ENCODE measurements around the gene NME4. TPM values are rescaled to one million over a fixed set of nuclear protein-coding genes. Genes with fewer than 3 reads are reported as not detected.
A peak's percentile ranks its signal among the peaks of the same experiment; 100 is the strongest.
"Not testable (repeated sequence)": the region's sequence is repeated elsewhere in the genome, so short reads cannot be mapped to it uniquely, and the experiment has no call there.

Gene NME4
- total RNA-seq, 1 donor from 2014 or later, result 78.4 TPM

DNA sequence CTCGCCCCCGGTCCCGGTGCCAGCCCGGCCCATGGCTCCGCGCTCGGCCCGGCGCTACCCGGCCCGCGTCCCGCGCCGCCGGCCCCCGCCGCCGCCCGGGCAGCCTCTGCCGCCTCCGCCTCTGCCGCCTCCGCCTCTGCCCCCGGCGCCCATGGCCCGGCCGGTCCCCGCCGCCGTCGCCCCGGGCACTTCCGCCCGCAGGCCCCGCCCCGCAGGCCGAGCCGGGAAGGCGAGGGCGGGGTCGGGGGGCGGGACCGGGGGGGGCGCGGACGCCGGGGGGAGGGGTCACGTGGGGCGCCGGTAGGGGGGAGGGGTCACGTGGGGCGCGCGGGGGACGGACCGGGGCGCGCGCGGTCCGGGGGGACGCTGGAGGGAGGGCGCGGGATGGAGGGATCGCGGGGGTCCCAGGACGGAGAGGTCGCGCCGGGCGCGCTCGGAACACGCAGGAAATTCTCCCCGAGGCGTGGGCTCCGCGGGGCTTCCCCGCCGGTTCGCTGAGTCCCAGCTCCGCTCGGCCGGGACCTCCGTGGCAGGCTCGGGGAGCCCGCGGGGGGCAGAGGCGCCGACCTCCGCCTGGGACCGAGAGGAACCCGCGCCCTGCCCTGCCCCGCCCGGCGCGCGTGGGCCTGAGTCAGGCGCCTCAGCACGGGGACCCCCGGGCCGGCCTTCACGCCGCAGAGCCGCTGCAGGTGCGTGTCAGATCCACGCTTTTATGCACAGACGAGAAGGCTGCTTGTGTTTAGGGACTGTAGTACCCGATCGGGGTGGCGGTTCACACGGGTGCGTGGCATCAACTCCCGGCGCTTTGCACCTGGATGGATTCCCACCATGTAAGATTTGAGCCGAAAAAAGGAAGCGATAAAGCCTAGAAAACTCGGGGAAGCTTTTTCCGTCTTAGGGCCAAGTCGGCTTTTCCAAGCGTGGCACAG lies 14.9 kb upstream of the NME4 start, which contains the start of gene PGAP6:
Gene PGAP6 (minus strand): TSS at position 190 of the 929 bp plus-strand sequence. CDS start 157 bp downstream, at position 33.
- Mint-ChIP-seq H3K4me1 (ENCODE audit: low read depth) (peaks cover 9% of the 10 kb centered on the region), H3K4me3 (ENCODE audit: low read depth) (peak within 1 kb of the TSS; percentile 78), H3K36me3 (ENCODE audit: low read depth) (no peaks in the 10 kb centered on the region), H3K9me3 (no peaks in the 10 kb centered on the region), H3K27ac (no peak within 1 kb of the TSS), H3K27me3 (ENCODE audit: low read depth) (no peaks in the 10 kb centered on the region)
- DNase-seq (ENCODE audit: low spot score), result peak; percentile 59
- intact Hi-C loops (cut with micrococcal nuclease), result loop anchor here (5.0 kb wide), 1 partner anchor 45 kb away; the partner anchor contains the start of gene RAB11FIP3

- intact Hi-C loops (cut with micrococcal nuclease), result loop anchor here (5.0 kb wide), 1 partner anchor 44 kb away; the partner anchor contains the start of gene RAB11FIP3
- H3K27me3 Mint-ChIP-seq (ENCODE audit: low read depth), result no peaks in the 10 kb centered on the region
- H3K4me3 Mint-ChIP-seq (ENCODE audit: low read depth), result peak overlapping the region; percentile 78
- no peaks in the 10 kb centered on the region for H3K9me3 Mint-ChIP-seq
- H3K27ac Mint-ChIP-seq, result no peak overlapping the region
- H3K36me3 Mint-ChIP-seq (ENCODE audit: low read depth), result no peaks in the 10 kb centered on the region
- peaks cover 9% of the 10 kb centered on the region for H3K4me1 Mint-ChIP-seq (ENCODE audit: low read depth)
- no peak for DNase-seq (ENCODE audit: low spot score)
Observed at GRCh38 chr16:383326-384051, 13.5 kb upstream of the NME4 start.

DNA sequence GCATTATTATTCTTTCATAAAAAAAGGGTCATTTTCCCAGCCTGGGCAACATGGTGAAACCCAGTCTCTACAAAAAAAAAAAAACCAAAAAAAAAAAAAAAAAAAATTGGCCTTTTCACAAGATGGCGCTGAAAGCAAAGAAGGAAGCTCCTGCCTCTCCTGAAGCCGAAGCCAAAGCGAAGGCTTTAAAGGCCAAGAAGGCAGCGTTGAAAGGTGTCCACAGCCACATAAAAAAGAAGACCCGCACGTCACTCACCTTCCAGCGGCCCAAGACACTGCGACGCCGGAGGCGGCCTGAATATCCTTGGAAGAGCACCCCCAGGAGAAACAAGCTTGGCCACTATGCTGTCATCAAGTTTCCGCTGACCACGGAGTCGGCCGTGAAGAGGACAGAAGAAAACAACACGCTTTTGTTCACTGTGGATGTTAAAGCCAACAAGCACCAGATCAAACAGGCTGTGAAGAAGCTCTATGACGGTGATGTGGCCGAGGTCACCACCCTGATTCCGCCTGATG lies 10.3 kb upstream of the NME4 start:
- DNase-seq (ENCODE audit: low spot score), result no peak
- Mint-ChIP-seq H3K36me3 (ENCODE audit: low read depth) (no peaks in the 10 kb centered on the region), H3K4me3 (ENCODE audit: low read depth) (no peak overlapping the region), H3K9me3 (no peaks in the 10 kb centered on the region), H3K4me1 (ENCODE audit: low read depth) (peaks cover 9% of the 10 kb centered on the region), H3K27me3 (ENCODE audit: low read depth) (no peaks in the 10 kb centered on the region), H3K27ac (no peak overlapping the region)
- intact Hi-C loops (cut with micrococcal nuclease), result no loop called here

GRCh38 chr16:387761-388666 lies 9.0 kb upstream of the NME4 start:
- H3K27ac Mint-ChIP-seq; H3K4me3 Mint-ChIP-seq (ENCODE audit: low read depth); H3K36me3 Mint-ChIP-seq (ENCODE audit: low read depth); H3K27me3 Mint-ChIP-seq (ENCODE audit: low read depth); DNase-seq (ENCODE audit: low spot score); H3K4me1 Mint-ChIP-seq (ENCODE audit: low read depth); intact Hi-C loops (cut with micrococcal nuclease); H3K9me3 Mint-ChIP-seq: not testable (repeated sequence)

- Mint-ChIP-seq H3K27me3 (ENCODE audit: low read depth) (no peaks in the 10 kb centered on the region), H3K27ac (no peak overlapping the region), H3K4me1 (ENCODE audit: low read depth) (no peaks in the 10 kb centered on the region), H3K9me3 (no peaks in the 10 kb centered on the region), H3K4me3 (ENCODE audit: low read depth) (no peak overlapping the region), H3K36me3 (ENCODE audit: low read depth) (no peaks in the 10 kb centered on the region)
- DNase-seq (ENCODE audit: low spot score), result no peak
- intact Hi-C loops (cut with micrococcal nuclease), result no loop called here
Observed at GRCh38 chr16:389352-389751, 7.6 kb upstream of the NME4 start.

DNA sequence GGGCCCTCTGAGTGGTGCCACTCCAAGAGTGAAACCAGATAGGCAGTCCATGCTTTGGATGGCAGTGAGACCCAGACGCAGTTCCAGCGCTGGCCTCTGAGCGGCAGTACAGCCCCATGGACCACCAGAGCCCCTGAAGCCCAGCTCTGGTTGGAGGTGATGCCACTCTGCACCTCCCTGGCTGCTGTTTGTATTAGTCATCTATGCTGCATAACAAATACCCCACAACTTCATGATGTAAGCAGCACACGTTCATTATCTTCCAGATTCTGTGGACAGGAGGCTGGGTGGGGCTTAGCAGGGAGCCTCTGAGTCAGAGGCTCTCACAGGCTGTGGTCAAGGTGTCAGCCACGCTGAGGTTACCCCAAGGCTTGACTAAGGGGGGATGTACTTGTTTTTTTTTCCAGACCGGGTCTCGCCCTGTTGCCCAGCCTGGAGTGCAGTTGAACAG lies 5.1 kb upstream of the NME4 start:
- peaks cover 8% of the 10 kb centered on the region for H3K27me3 Mint-ChIP-seq (ENCODE audit: low read depth)
- no peak overlapping the region for H3K4me3 Mint-ChIP-seq (ENCODE audit: low read depth)
- intact Hi-C loops (cut with micrococcal nuclease), result loop anchor here (1.0 to 10.0 kb wide), 2 partner anchors 95 to 133 kb away; partner anchors contain the start of gene CAPN15
- no peaks in the 10 kb centered on the region for H3K36me3 Mint-ChIP-seq (ENCODE audit: low read depth)
- no peaks in the 10 kb centered on the region for H3K9me3 Mint-ChIP-seq
- H3K27ac Mint-ChIP-seq, result no peak overlapping the region
- H3K4me1 Mint-ChIP-seq (ENCODE audit: low read depth), result peaks cover 4% of the 10 kb centered on the region
- peak; percentile 56 for DNase-seq (ENCODE audit: low spot score)

GRCh38 chr16:392450-393030 lies 4.5 kb upstream of the NME4 start:
- peaks cover 4% of the 10 kb centered on the region for H3K4me1 Mint-ChIP-seq (ENCODE audit: low read depth)
- H3K4me3 Mint-ChIP-seq (ENCODE audit: low read depth), result no peak overlapping the region
- no peak overlapping the region for H3K27ac Mint-ChIP-seq
- H3K9me3 Mint-ChIP-seq, result no peaks in the 10 kb centered on the region
- no peaks in the 10 kb centered on the region for H3K36me3 Mint-ChIP-seq (ENCODE audit: low read depth)
- H3K27me3 Mint-ChIP-seq (ENCODE audit: low read depth), result peaks cover 8% of the 10 kb centered on the region
- intact Hi-C loops (cut with micrococcal nuclease), result loop anchor here (1.0 to 10.0 kb wide), 2 partner anchors 95 to 132 kb away; partner anchors contain the start of gene CAPN15
- no peak for DNase-seq (ENCODE audit: low spot score)

GRCh38 chr16:396199-396598 lies 800 bp upstream of the NME4 start:
- H3K4me3 Mint-ChIP-seq (ENCODE audit: low read depth), result peak overlapping the region; percentile 87
- H3K9me3 Mint-ChIP-seq, result no peaks in the 10 kb centered on the region
- no peak overlapping the region for H3K27ac Mint-ChIP-seq
- H3K27me3 Mint-ChIP-seq (ENCODE audit: low read depth), result peaks cover 8% of the 10 kb centered on the region
- peaks cover 14% of the 10 kb centered on the region for H3K4me1 Mint-ChIP-seq (ENCODE audit: low read depth)
- intact Hi-C loops (cut with micrococcal nuclease), result loop anchor here (10.0 kb wide), 1 partner anchor 129 kb away; the partner anchor contains the start of gene CAPN15
- no peak for DNase-seq (ENCODE audit: low spot score)
- no peaks in the 10 kb centered on the region for H3K36me3 Mint-ChIP-seq (ENCODE audit: low read depth)

- Mint-ChIP-seq H3K4me1 (ENCODE audit: low read depth) (peaks cover 14% of the 10 kb centered on the region), H3K27ac (peak overlapping the region; percentile 79), H3K36me3 (ENCODE audit: low read depth) (no peaks in the 10 kb centered on the region), H3K27me3 (ENCODE audit: low read depth) (peaks cover 8% of the 10 kb centered on the region), H3K9me3 (no peaks in the 10 kb centered on the region), H3K4me3 (ENCODE audit: low read depth) (peak overlapping the region; percentile 87)
- intact Hi-C loops (cut with micrococcal nuclease), result loop anchor here (10.0 kb wide), 1 partner anchor 128 kb away; the partner anchor contains the start of gene CAPN15
- DNase-seq (ENCODE audit: low spot score), result no peak
Observed at GRCh38 chr16:396605-397004, 394 bp upstream of the NME4 start.

- no peak for DNase-seq (ENCODE audit: low spot score)
- peaks cover 8% of the 10 kb centered on the region for H3K27me3 Mint-ChIP-seq (ENCODE audit: low read depth)
- H3K4me1 Mint-ChIP-seq (ENCODE audit: low read depth), result peaks cover 14% of the 10 kb centered on the region
- intact Hi-C loops (cut with micrococcal nuclease), result loop anchor here (10.0 kb wide), 1 partner anchor 127 kb away; the partner anchor contains the start of gene CAPN15
- H3K36me3 Mint-ChIP-seq (ENCODE audit: low read depth), result no peaks in the 10 kb centered on the region
- peak overlapping the region; percentile 33 for H3K27ac Mint-ChIP-seq
- H3K4me3 Mint-ChIP-seq (ENCODE audit: low read depth), result peak overlapping the region; percentile 69
- no peaks in the 10 kb centered on the region for H3K9me3 Mint-ChIP-seq
Observed at GRCh38 chr16:397736-398332, 835 bp downstream of the NME4 start.

Data from activated T-helper 2 cell treated with anti-CD3 and anti-CD28 coated beads, Interferon-gamma antibody, Interleukin-2, Interleukin-4, amounts not matched to agents 10 μg/mL and 5 μg/mL and 100 μg/mL, durations not matched to agents 14 hours and 24 hours and 36 hours (primary cell).